ENCODE results near the gene EN2.

EN2 gene

GRCh38 chr7:155425887-155426286 lies 32.0 kb upstream of the EN2 start:
- TF ChIP-seq USF1 (IDR thresholded peaks at IDR 0.05) (no peak), NFIC (IDR thresholded peaks at IDR 0.05) (no peak), CEBPB (IDR thresholded peaks at IDR 0.05) (no peak), ZBTB7A (IDR thresholded peaks at IDR 0.05; ENCODE audit: low read depth) (no peak)

GRCh38 chr7:155426543-155427410 lies 31.2 kb upstream of the EN2 start:
- no peak for TF ChIP-seq CEBPB (IDR thresholded peaks at IDR 0.05)
- TF ChIP-seq EP300 (IDR thresholded peaks at IDR 0.05; ENCODE audit: borderline replicate concordance): no peak
- no peak for TF ChIP-seq NFIC (IDR thresholded peaks at IDR 0.05)
- no peak for TF ChIP-seq TEAD4 (IDR thresholded peaks at IDR 0.05)
- TF ChIP-seq TAF1 (IDR thresholded peaks at IDR 0.05; ENCODE audit: low read depth): no peak

- TF ChIP-seq ZBTB7A (IDR thresholded peaks at IDR 0.05; ENCODE audit: low read depth): no peak
- no peak for TF ChIP-seq EP300 (IDR thresholded peaks at IDR 0.05; ENCODE audit: borderline replicate concordance)
- no peak for TF ChIP-seq MAX (IDR thresholded peaks at IDR 0.05)
- TF ChIP-seq CEBPB (IDR thresholded peaks at IDR 0.05): no peak
- no peak for TF ChIP-seq RAD21 (IDR thresholded peaks at IDR 0.05; ENCODE audit: low read depth)
- no peak for TF ChIP-seq REST (IDR thresholded peaks at IDR 0.05; ENCODE audit: low read depth)
- TF ChIP-seq TEAD4 (IDR thresholded peaks at IDR 0.05): no peak
- no peak for TF ChIP-seq NFIC (IDR thresholded peaks at IDR 0.05)
- TF ChIP-seq FOXM1 (IDR thresholded peaks at IDR 0.05; ENCODE audit: borderline replicate concordance, low read depth): no peak
- TF ChIP-seq CREB1 (IDR thresholded peaks at IDR 0.05; ENCODE audit: low read depth): no peak
- TF ChIP-seq TCF12 (IDR thresholded peaks at IDR 0.05; ENCODE audit: low read depth): no peak
- TF ChIP-seq EGR1 (IDR thresholded peaks at IDR 0.05): no peak
- no peak for TF ChIP-seq USF1 (IDR thresholded peaks at IDR 0.05)
- TF ChIP-seq TAF1 (IDR thresholded peaks at IDR 0.05; ENCODE audit: low read depth): no peak
- TF ChIP-seq YY1 (IDR thresholded peaks at IDR 0.05; ENCODE audit: low read depth): no peak
Measured at GRCh38 chr7:155427411-155428038, 30.4 kb upstream of the EN2 start.

- TF ChIP-seq TCF12 (IDR thresholded peaks at IDR 0.05; ENCODE audit: low read depth) (no peak), EP300 (IDR thresholded peaks at IDR 0.05; ENCODE audit: borderline replicate concordance) (no peak), MAX (IDR thresholded peaks at IDR 0.05) (no peak), ZBTB7A (IDR thresholded peaks at IDR 0.05; ENCODE audit: low read depth) (no peak), USF1 (IDR thresholded peaks at IDR 0.05) (no peak), EGR1 (IDR thresholded peaks at IDR 0.05) (no peak), NFIC (IDR thresholded peaks at IDR 0.05) (no peak), YY1 (IDR thresholded peaks at IDR 0.05; ENCODE audit: low read depth) (no peak), FOXM1 (IDR thresholded peaks at IDR 0.05; ENCODE audit: borderline replicate concordance, low read depth) (no peak), TAF1 (IDR thresholded peaks at IDR 0.05; ENCODE audit: low read depth) (no peak), TEAD4 (IDR thresholded peaks at IDR 0.05) (no peak), RAD21 (IDR thresholded peaks at IDR 0.05; ENCODE audit: low read depth) (no peak), CREB1 (IDR thresholded peaks at IDR 0.05; ENCODE audit: low read depth) (no peak), CEBPB (IDR thresholded peaks at IDR 0.05) (no peak), REST (IDR thresholded peaks at IDR 0.05; ENCODE audit: low read depth) (no peak)
Measured at GRCh38 chr7:155428171-155428834, 29.6 kb upstream of the EN2 start.

- TF ChIP-seq USF1 (IDR thresholded peaks at IDR 0.05) (no peak), NFIC (IDR thresholded peaks at IDR 0.05) (no peak)
Measured at GRCh38 chr7:155429651-155430050, 28.3 kb upstream of the EN2 start.

All from Ishikawa (cell line).